ENCODE data around the gene GZMM. TPM values are rescaled to one million over a fixed set of nuclear protein-coding genes. Genes with fewer than 3 reads are reported as not detected.

The GZMM gene
- total and polyA plus RNA-seq, 2 of the 13 experiments (the other 11 are each of a cell fraction or from before 2014, with no cell fraction given), result 0.07 TPM; not detected in 1

GRCh38 chr19:588741-589692, 45.2 kb downstream of the GZMM start:
- no peak overlapping the region for H3K27ac ChIP-seq (ENCODE audit: extremely low read length, insufficient read depth, low read length)
- intact Hi-C loops (cut with micrococcal nuclease; ENCODE audit: unreplicated experiment) (loop anchor here (10.0 kb wide), 1 partner anchor 76 kb away; the partner anchor contains the start of gene RNF126), in situ Hi-C loops (cut with HindIII; ENCODE audit: extremely low pct_ligation_motif_present, low pct_unique_long_range_greater_than_20kb) (loop anchor here (5.0 to 10.0 kb wide), 2 partner anchors 37 to 146 kb away; no protein-coding TSS in a partner anchor)
- H3K9me3 ChIP-seq (ENCODE audit: low read length), result no peaks in the 10 kb centered on the region
- FAIRE-seq (no peak), DNase-seq (ENCODE audit: low spot score) (no peak), ATAC-seq (peak; percentile 13)
- no peak overlapping the region for H2AFZ ChIP-seq (ENCODE audit: low read length)
- ChIA-PET POLR2A (no interaction called here), CTCF (ENCODE audit: low intra/inter-chr PET ratio, low total read pairs) (interaction anchor here (0.8 to 3.0 kb wide), 4 partner anchors 14 to 44 kb away, joined by 3 to 9 read pairs (median 4); partner anchors contain the start of gene POLRMT)
- no peaks in the 10 kb centered on the region for H3K79me2 ChIP-seq (ENCODE audit: insufficient read depth, low read length)
- peaks cover 10 to 54% of the 10 kb centered on the region in 2 experiments for H3K27me3 ChIP-seq (ENCODE audit: control insufficient read depth in 1 of 2, insufficient read depth in 2 of 2, low read length in 2 of 2)
- 10% methylated on average over 8 of the region's 54 CpGs for WGBS (ENCODE audit: low lambda C conversion rate)
- peak overlapping the region; percentile 55; the same call in 1 of the 2 replicates for H3K4me2 ChIP-seq (ENCODE audit: low read depth, low read length)
- no TSS peak for BruUV-seq (replicated peaks)
- peaks cover 32% of the 10 kb centered on the region for H4K20me1 ChIP-seq (ENCODE audit: insufficient read depth, low read length)
- no peak overlapping the region for H3K9ac ChIP-seq (ENCODE audit: insufficient read depth, low read depth, low read length)
- H3K36me3 ChIP-seq (replicated peaks in 1 of 2; ENCODE audit: control insufficient read depth in 1 of 2, insufficient read depth in 2 of 2, low read length in 2 of 2), result no peaks in the 10 kb centered on the region
- peak overlapping the region in 2 of 3 experiments; percentile 29 to 54; a peak in 1 of 6 replicates for H3K4me3 ChIP-seq (replicated peaks in 1 of 3; ENCODE audit: insufficient read depth in 1 of 3, low read depth in 2 of 3, low read length in 3 of 3)
- H3K4me1 ChIP-seq (ENCODE audit: insufficient read depth, low read length), result peaks cover 35% of the 10 kb centered on the region
- TF ChIP-seq ZFP91 (CRISPR knock-in tag; IDR thresholded peaks at IDR 0.05; ENCODE audit: borderline replicate concordance), result peak; percentile 12; the same call in 1 of the 2 replicates
- TF ChIP-seq POLR2AphosphoS2 (IDR thresholded peaks at IDR 0.05; ENCODE audit: low read depth, low read length), result no peak
- no peak for TF ChIP-seq ZNF234 (CRISPR knock-in tag; conservative IDR thresholded peaks at IDR 0.05)
- TF ChIP-seq ZNF546 (CRISPR knock-in tag; conservative IDR thresholded peaks at IDR 0.05), result no peak
- no peak for TF ChIP-seq ZNF276 (CRISPR knock-in tag; IDR thresholded peaks at IDR 0.05; ENCODE audit: low read depth)
- TF ChIP-seq GABPA (IDR thresholded peaks at IDR 0.05; ENCODE audit: low read depth, low read length), result no peak
- TF ChIP-seq GABPA (CRISPR knock-in tag; IDR thresholded peaks at IDR 0.05; ENCODE audit: low read depth), result no peak
- TF ChIP-seq NFE2L2 (IDR thresholded peaks at IDR 0.05; ENCODE audit: low read length), result no peak
- TF ChIP-seq MLX (CRISPR knock-in tag; IDR thresholded peaks at IDR 0.05), result no peak
- TF ChIP-seq AHR (CRISPR knock-in tag; IDR thresholded peaks at IDR 0.05), result no peak
- peak; percentile 13; the same call in 1 of the 2 replicates for TF ChIP-seq UBTF (CRISPR knock-in tag; IDR thresholded peaks at IDR 0.05)
- no peak for TF ChIP-seq RFXAP (CRISPR knock-in tag; IDR thresholded peaks at IDR 0.05; ENCODE audit: borderline replicate concordance)
- no peak for TF ChIP-seq TEAD2 (CRISPR knock-in tag; IDR thresholded peaks at IDR 0.05)
- no peak for TF ChIP-seq SNAI1 (CRISPR knock-in tag; IDR thresholded peaks at IDR 0.05; ENCODE audit: borderline replicate concordance)
- no peak for TF ChIP-seq MYNN (CRISPR knock-in tag; IDR thresholded peaks at IDR 0.05; ENCODE audit: low read depth)
- TF ChIP-seq SKI (IDR thresholded peaks at IDR 0.05; ENCODE audit: partially characterized antibody), result no peak
- TF ChIP-seq EZH2 (conservative IDR thresholded peaks at IDR 0.05; ENCODE audit: low read depth, low read length), result peak; percentile 80; the same call in 1 of the 2 replicates

Measured in HepG2 (cell line).